Endodermal cell (in vitro differentiated cells): ENCODE data around the gene SCNM1. TPM values are rescaled to one million over a fixed set of nuclear protein-coding genes. Genes with fewer than 3 reads are reported as not detected.
A peak's percentile ranks its signal among the peaks of the same experiment; 100 is the strongest.

Experiments
- DNase-seq: peaks from one replicate; pipeline ENCODE4 v3.0.0-alpha.2; 2017
- H3K27ac ChIP-seq: 2 replicates; pipeline ENCODE4 v1.5.1; 2013; ENCODE audit warnings: mild to moderate bottlenecking, low read depth, low read length, moderate library complexity
- H3K27me3 ChIP-seq: 2 replicates; pipeline ENCODE4 v1.6.1; 2013; ENCODE audit warnings: mild to moderate bottlenecking, low read length, moderate library complexity; ENCODE audit not compliant: insufficient read depth, control insufficient read depth, poor library complexity, severe bottlenecking
- H3K36me3 ChIP-seq: 2 replicates; pipeline ENCODE4 v1.7.0; 2013; ENCODE audit warnings: mild to moderate bottlenecking, low read length, moderate library complexity; ENCODE audit not compliant: control insufficient read depth, insufficient read depth
- H3K4me1 ChIP-seq: one replicate; pipeline ENCODE4 v1.7.0; 2013; ENCODE audit warnings: low read length; ENCODE audit not compliant: control insufficient read depth, insufficient read depth
- H3K4me3 ChIP-seq: 2 replicates; pipeline ENCODE4 v1.5.1; 2013; ENCODE audit warnings: mild to moderate bottlenecking, low read length, moderate library complexity
- H3K9ac ChIP-seq: 2 replicates; pipeline ENCODE4 v1.6.1; 2013; ENCODE audit warnings: mild to moderate bottlenecking, low read length, moderate library complexity; ENCODE audit not compliant: poor library complexity, severe bottlenecking; ENCODE audit errors: extremely low read depth
- H3K9me3 ChIP-seq: 2 replicates; pipeline ENCODE4 v1.6.1; 2013; ENCODE audit warnings: mild to moderate bottlenecking, low read length, moderate library complexity; ENCODE audit not compliant: control insufficient read depth
- H3K27ac Mint-ChIP-seq: 2 replicates; pipeline ENCODE4 v1.8.0; 2020; ENCODE audit warnings: mixed read lengths
- H3K27me3 Mint-ChIP-seq: 2 replicates; pipeline ENCODE4 v1.8.0; 2021; ENCODE audit warnings: mild to moderate bottlenecking, mixed read lengths; ENCODE audit not compliant: insufficient read depth
- H3K36me3 Mint-ChIP-seq: 2 replicates; pipeline ENCODE4 v1.8.0; 2020; ENCODE audit warnings: low read depth, mixed read lengths
- H3K4me1 Mint-ChIP-seq: 2 replicates; pipeline ENCODE4 v1.8.0; 2020; ENCODE audit warnings: mixed read lengths
- H3K4me3 Mint-ChIP-seq: 2 replicates; pipeline ENCODE4 v1.8.0; 2020; ENCODE audit warnings: mild to moderate bottlenecking, moderate library complexity, mixed read lengths
- H3K9me3 Mint-ChIP-seq: 2 replicates; pipeline ENCODE4 v1.8.0; 2020; ENCODE audit warnings: mild to moderate bottlenecking, mixed read lengths
- CTCF ChIP-seq: fragments of 200-600 bp; sonication (generic); conservative IDR thresholded peaks from 2 replicates; pipeline ENCODE4 v1.5.0; 2021; ENCODE audit warnings: antibody characterized with exemption, mild to moderate bottlenecking
- WGBS, 2 experiments: methylation state at CpG; one replicate each; pipeline versions ENCODE4 v1.1.5 to v1.1.7; 2013; ENCODE audit warnings: missing lambda C conversion rate in 2 of 2, mixed read lengths in 1 of 2; ENCODE audit not compliant: insufficient coverage in 1 of 2, insufficient read length in 1 of 2; 5-methylcytosine and 5-hydroxymethylcytosine counted together
- total RNA-seq, 2 donors: library from RNA; stranded (reverse); fragmentation: NEBNext Ultra II Directional in 1 of 2; extraction: Animal tissue kit (Norgen Biotek cat#: 25700) in 1 of 2; gene quantifications; 2 replicates in 1 of 2; 3 replicates in 1 of 2; pipeline ENCODE4 v1.2.1, GENCODE V29; 2021

The SCNM1 gene
- total RNA-seq, 2 donors from 2014 or later = 41.1 to 44.8 TPM

GRCh38 chr1:151142411-151143056 lies 23.4 kb upstream of the SCNM1 start:
- no peaks in the 10 kb centered on the region for H3K4me1 ChIP-seq
- Mint-ChIP-seq H3K36me3 (peaks cover 19% of the 10 kb centered on the region), H3K4me1 (peaks cover 27% of the 10 kb centered on the region), H3K4me3 (no peak overlapping the region), H3K9me3 (no peaks in the 10 kb centered on the region), H3K27ac (no peak overlapping the region), H3K27me3 (peaks cover under 1% of the 10 kb centered on the region)
- no peak for TF ChIP-seq CTCF
- no peak overlapping the region for H3K9ac ChIP-seq
- peaks cover 26% of the 10 kb centered on the region for H3K36me3 ChIP-seq
- no peak overlapping the region for H3K4me3 ChIP-seq
- WGBS, 2 experiments = 80% methylated on average over 5 of the region's 5 CpGs; no CpG with 5 or more reads in 1 of the 2 experiments
- H3K27ac ChIP-seq = no peak overlapping the region
- no peak for DNase-seq
- H3K9me3 ChIP-seq = no peaks in the 10 kb centered on the region
- H3K27me3 ChIP-seq = no peaks in the 10 kb centered on the region

- peaks cover 27% of the 10 kb centered on the region for H3K4me1 Mint-ChIP-seq
- H3K36me3 ChIP-seq = peaks cover 22% of the 10 kb centered on the region
- TF ChIP-seq CTCF = no peak
- H3K4me1 ChIP-seq = no peaks in the 10 kb centered on the region
- H3K36me3 Mint-ChIP-seq = peaks cover 16% of the 10 kb centered on the region
- no peaks in the 10 kb centered on the region for H3K27me3 ChIP-seq
- WGBS, 2 experiments = 71% methylated on average over 7 of the region's 7 CpGs; no CpG with 5 or more reads in 1 of the 2 experiments
- no peaks in the 10 kb centered on the region for H3K9me3 Mint-ChIP-seq
- no peak overlapping the region for H3K4me3 Mint-ChIP-seq
- no peaks in the 10 kb centered on the region for H3K9me3 ChIP-seq
- H3K27ac Mint-ChIP-seq = no peak overlapping the region
- H3K9ac ChIP-seq = no peak overlapping the region
- H3K27ac ChIP-seq = no peak overlapping the region
- H3K4me3 ChIP-seq = no peak overlapping the region
- peaks cover 6% of the 10 kb centered on the region for H3K27me3 Mint-ChIP-seq
- DNase-seq = peak; percentile 49
Measured at GRCh38 chr1:151143057-151143435, 22.9 kb upstream of the SCNM1 start.

GRCh38 chr1:151143986-151144385 lies 22.0 kb upstream of the SCNM1 start:
- no peaks in the 10 kb centered on the region for H3K9me3 ChIP-seq
- Mint-ChIP-seq H3K27me3 (peaks cover 11% of the 10 kb centered on the region), H3K4me1 (peaks cover 27% of the 10 kb centered on the region), H3K4me3 (no peak overlapping the region), H3K36me3 (peaks cover 11% of the 10 kb centered on the region), H3K27ac (no peak overlapping the region), H3K9me3 (no peaks in the 10 kb centered on the region)
- peaks cover 22% of the 10 kb centered on the region for H3K36me3 ChIP-seq
- H3K4me1 ChIP-seq = no peaks in the 10 kb centered on the region
- no peak for TF ChIP-seq CTCF
- H3K9ac ChIP-seq = no peak overlapping the region
- DNase-seq = peak; percentile 67
- H3K4me3 ChIP-seq = no peak overlapping the region
- no peak overlapping the region for H3K27ac ChIP-seq
- no peaks in the 10 kb centered on the region for H3K27me3 ChIP-seq
- 77% methylated on average over 5 of the region's 5 CpGs; no CpG with 5 or more reads in 1 of the 2 experiments for WGBS, 2 experiments
